Activated B cell treated with CpG ODN at 0.5 μM for 24 hours (primary cell): ENCODE measurements around the gene MGAT4D. TPM values are rescaled to one million over a fixed set of nuclear protein-coding genes. Genes with fewer than 3 reads are reported as not detected.
A peak's percentile ranks its signal among the peaks of the same experiment; 100 is the strongest.
"Not testable (repeated sequence)": the region's sequence is repeated elsewhere in the genome, so short reads cannot be mapped to it uniquely, and the experiment has no call there.

Experiments
- ATAC-seq: fragments of 200-7000 bp; cut with Tn5 transposase; one replicate; pipeline ENCODE4 v1.10.0; 2021; ENCODE audit warnings: low read depth, mild to moderate bottlenecking, moderate library complexity
- CTCF ChIA-PET: fragments of 350-600 bp; sonication (Branson Sonifier 250); formaldehyde crosslinking; loops from one replicate; lab custom pipeline; 2021; ENCODE audit warnings: antibody characterized with exemption; lab: Charles Lee
- POLR2A ChIA-PET: fragments of 350-600 bp; sonication (Branson Sonifier 250); formaldehyde crosslinking; loops from one replicate; lab custom pipeline; 2021; ENCODE audit warnings: antibody characterized with exemption; lab: Charles Lee
- DNase-seq: peaks from one replicate; pipeline ENCODE4 v3.0.0; 2022
- H3K27ac Mint-ChIP-seq: one replicate; pipeline ENCODE4 v1.8.0; 2020; ENCODE audit warnings: mixed read lengths
- H3K27me3 Mint-ChIP-seq: one replicate; pipeline ENCODE4 v1.8.0; 2021; ENCODE audit warnings: mixed read lengths
- H3K36me3 Mint-ChIP-seq: one replicate; pipeline ENCODE4 v1.8.0; 2021; ENCODE audit warnings: low read depth, mixed read lengths
- H3K4me1 Mint-ChIP-seq: one replicate; pipeline ENCODE4 v1.8.0; 2021; ENCODE audit warnings: mixed read lengths
- H3K4me3 Mint-ChIP-seq: one replicate; pipeline ENCODE4 v1.8.0; 2020; ENCODE audit warnings: mild to moderate bottlenecking, mixed read lengths
- H3K9me3 Mint-ChIP-seq: one replicate; pipeline ENCODE4 v1.8.0; 2020; ENCODE audit warnings: mixed read lengths
- intact Hi-C: fragments of 100-400 bp; cut with micrococcal nuclease; formaldehyde crosslinking; loops from one replicate; pipeline ENCODE4 v1.15.1; 2024
- total RNA-seq: library from RNA; stranded (reverse); gene quantifications from 2 replicates; pipeline ENCODE4 v1.2.3, GENCODE V29; 2022
- TF ChIP-seq, protein P1 (sequence below): fragments of 200-600 bp; IDR thresholded peaks from one replicate; pipeline ENCODE4 v1.8.0; 2022; ENCODE audit warnings: antibody characterized with exemption, mild to moderate bottlenecking

The MGAT4D gene
- total RNA-seq, 1 donor from 2014 or later: not detected

- DNase-seq (no peak), ATAC-seq (peak; percentile 12)
- H3K4me3 Mint-ChIP-seq: peak overlapping the region; percentile 90
- H3K36me3 Mint-ChIP-seq: peaks cover 15% of the 10 kb centered on the region
- intact Hi-C loops: loop anchor here (1.0 to 5.0 kb wide), 2 partner anchors 361 to 371 kb away; partner anchors contain the start of gene MAML3
- H3K27ac Mint-ChIP-seq: peak overlapping the region; percentile 84
- POLR2A ChIA-PET: interaction anchor here (0.6 to 1.9 kb wide), 9 partner anchors 10 to 1070 kb away, joined by 3 to 11 read pairs (median 4); partner anchors contain the start of genes SCOC and SETD7
- CTCF ChIA-PET: interaction anchor here (0.7 to 2.3 kb wide), 9 partner anchors 8 to 361 kb away, joined by 3 to 7 read pairs (median 4); partner anchors contain the start of gene SCOC
- TF ChIP-seq, protein P1, sequence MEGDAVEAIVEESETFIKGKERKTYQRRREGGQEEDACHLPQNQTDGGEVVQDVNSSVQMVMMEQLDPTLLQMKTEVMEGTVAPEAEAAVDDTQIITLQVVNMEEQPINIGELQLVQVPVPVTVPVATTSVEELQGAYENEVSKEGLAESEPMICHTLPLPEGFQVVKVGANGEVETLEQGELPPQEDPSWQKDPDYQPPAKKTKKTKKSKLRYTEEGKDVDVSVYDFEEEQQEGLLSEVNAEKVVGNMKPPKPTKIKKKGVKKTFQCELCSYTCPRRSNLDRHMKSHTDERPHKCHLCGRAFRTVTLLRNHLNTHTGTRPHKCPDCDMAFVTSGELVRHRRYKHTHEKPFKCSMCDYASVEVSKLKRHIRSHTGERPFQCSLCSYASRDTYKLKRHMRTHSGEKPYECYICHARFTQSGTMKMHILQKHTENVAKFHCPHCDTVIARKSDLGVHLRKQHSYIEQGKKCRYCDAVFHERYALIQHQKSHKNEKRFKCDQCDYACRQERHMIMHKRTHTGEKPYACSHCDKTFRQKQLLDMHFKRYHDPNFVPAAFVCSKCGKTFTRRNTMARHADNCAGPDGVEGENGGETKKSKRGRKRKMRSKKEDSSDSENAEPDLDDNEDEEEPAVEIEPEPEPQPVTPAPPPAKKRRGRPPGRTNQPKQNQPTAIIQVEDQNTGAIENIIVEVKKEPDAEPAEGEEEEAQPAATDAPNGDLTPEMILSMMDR: no peak
- H3K27me3 Mint-ChIP-seq: no peaks in the 10 kb centered on the region
- H3K4me1 Mint-ChIP-seq: peaks cover 14% of the 10 kb centered on the region
- H3K9me3 Mint-ChIP-seq: no peaks in the 10 kb centered on the region
These were observed 25.3 kb upstream of the MGAT4D start for GRCh38 chr4:140523370-140523856.

- CTCF ChIA-PET: interaction anchor here (1.5 kb wide), 1 partner anchor 9 kb away, joined by 3 read pairs; the partner anchor contains the start of gene ELMOD2
- intact Hi-C loops: no loop called here
- H3K36me3 Mint-ChIP-seq: no peaks in the 10 kb centered on the region
These were observed 17.3 kb upstream of the MGAT4D start for GRCh38 chr4:140515423-140515822.

GRCh38 chr4:140513765-140514164 is 15.7 kb upstream of the MGAT4D start:
- DNase-seq, H3K27ac Mint-ChIP-seq, CTCF ChIA-PET, H3K9me3 Mint-ChIP-seq, H3K4me1 Mint-ChIP-seq, H3K4me3 Mint-ChIP-seq, ATAC-seq, POLR2A ChIA-PET, H3K36me3 Mint-ChIP-seq, intact Hi-C loops: not testable (repeated sequence)
- peaks cover 46% of the 10 kb centered on the region for H3K27me3 Mint-ChIP-seq

More at GRCh38 chr4:140515423-140515822, 17.3 kb upstream of the MGAT4D start:
- Mint-ChIP-seq H3K27me3 (peaks cover 31% of the 10 kb centered on the region), H3K27ac (no peak overlapping the region), H3K4me3 (no peak overlapping the region), H3K4me1 (no peaks in the 10 kb centered on the region), H3K9me3 (no peaks in the 10 kb centered on the region)
- TF ChIP-seq, protein P1: no peak
- POLR2A ChIA-PET: no interaction called here
- no peak for ATAC-seq
- no peak for DNase-seq

DNA sequence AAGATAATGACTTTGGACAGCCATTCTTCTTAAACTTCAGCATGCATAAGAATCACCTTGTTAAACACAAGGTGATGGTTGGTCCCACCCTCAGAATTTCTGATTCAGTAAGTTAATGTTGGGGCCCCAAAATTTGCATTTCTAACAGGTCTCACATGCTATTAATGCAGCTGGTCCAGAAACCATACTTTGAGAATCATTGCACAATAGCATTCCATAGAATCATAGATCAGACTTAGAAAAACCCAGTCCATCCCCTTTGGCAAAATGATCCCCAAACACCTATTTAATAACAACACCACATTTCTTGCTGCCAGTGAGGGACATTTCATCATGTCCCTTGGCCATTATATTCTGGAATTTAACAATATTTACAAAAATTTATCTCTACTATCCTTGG is 6.2 kb upstream of the MGAT4D start:
- intact Hi-C loops: no loop called here
- H3K4me1 Mint-ChIP-seq: no peaks in the 10 kb centered on the region
- no peaks in the 10 kb centered on the region for H3K9me3 Mint-ChIP-seq
- peaks cover 53% of the 10 kb centered on the region for H3K27me3 Mint-ChIP-seq
- H3K4me3 Mint-ChIP-seq: no peak overlapping the region
- H3K27ac Mint-ChIP-seq: no peak overlapping the region
- ChIA-PET POLR2A (no interaction called here), CTCF (no interaction called here)
- ATAC-seq: no peak
- DNase-seq: no peak
- H3K36me3 Mint-ChIP-seq: no peaks in the 10 kb centered on the region
- TF ChIP-seq, protein P1: no peak

- no peak overlapping the region for H3K4me3 Mint-ChIP-seq
- no peak overlapping the region for H3K27ac Mint-ChIP-seq
- DNase-seq: no peak
- no peak for ATAC-seq
- no peaks in the 10 kb centered on the region for H3K36me3 Mint-ChIP-seq
- POLR2A ChIA-PET: no interaction called here
- CTCF ChIA-PET: no interaction called here
- intact Hi-C loops: no loop called here
- no peaks in the 10 kb centered on the region for H3K9me3 Mint-ChIP-seq
- peaks cover 55% of the 10 kb centered on the region for H3K27me3 Mint-ChIP-seq
- peaks cover 7% of the 10 kb centered on the region for H3K4me1 Mint-ChIP-seq
- TF ChIP-seq, protein P1: no peak
These were observed 1.3 kb upstream of the MGAT4D start for GRCh38 chr4:140499391-140499790.
